NB4 (cell line): ENCODE measurements around the gene ANO1.

Experiments used
- DNase-seq: peaks from one replicate; pipeline ENCODE4 v3.0.0; 2010; ENCODE audit warnings: low read depth
- H3K4me3 ChIP-seq: one replicate; pipeline ENCODE4 v1.5.1; 2011; ENCODE audit warnings: mild to moderate bottlenecking, low read depth, low read length, moderate library complexity
- MAX ChIP-seq: IDR thresholded peaks from 2 replicates; pipeline ENCODE4 v1.6.1; 2011; ENCODE audit warnings: low read depth, low read length
- MYC ChIP-seq: IDR thresholded peaks from 2 replicates; pipeline ENCODE4 v1.6.1; 2011; ENCODE audit warnings: low read depth, low read length
- POLR2A ChIP-seq: IDR thresholded peaks from 2 replicates; pipeline ENCODE4 v1.6.1; 2011; ENCODE audit warnings: mild to moderate bottlenecking; ENCODE audit not compliant: insufficient read length; ENCODE audit errors: extremely low read depth
- TF ChIP-seq, protein P1 (sequence below): IDR thresholded peaks from one replicate; pipeline ENCODE4 v1.5.1; 2012; ENCODE audit warnings: low read depth, low read length

Gene ANO1

GRCh38 chr11:70124321-70125000, 46.3 kb downstream of the ANO1 start:
- no peak overlapping the region for H3K4me3 ChIP-seq
- TF ChIP-seq POLR2A, result no peak
- TF ChIP-seq, protein P1, sequence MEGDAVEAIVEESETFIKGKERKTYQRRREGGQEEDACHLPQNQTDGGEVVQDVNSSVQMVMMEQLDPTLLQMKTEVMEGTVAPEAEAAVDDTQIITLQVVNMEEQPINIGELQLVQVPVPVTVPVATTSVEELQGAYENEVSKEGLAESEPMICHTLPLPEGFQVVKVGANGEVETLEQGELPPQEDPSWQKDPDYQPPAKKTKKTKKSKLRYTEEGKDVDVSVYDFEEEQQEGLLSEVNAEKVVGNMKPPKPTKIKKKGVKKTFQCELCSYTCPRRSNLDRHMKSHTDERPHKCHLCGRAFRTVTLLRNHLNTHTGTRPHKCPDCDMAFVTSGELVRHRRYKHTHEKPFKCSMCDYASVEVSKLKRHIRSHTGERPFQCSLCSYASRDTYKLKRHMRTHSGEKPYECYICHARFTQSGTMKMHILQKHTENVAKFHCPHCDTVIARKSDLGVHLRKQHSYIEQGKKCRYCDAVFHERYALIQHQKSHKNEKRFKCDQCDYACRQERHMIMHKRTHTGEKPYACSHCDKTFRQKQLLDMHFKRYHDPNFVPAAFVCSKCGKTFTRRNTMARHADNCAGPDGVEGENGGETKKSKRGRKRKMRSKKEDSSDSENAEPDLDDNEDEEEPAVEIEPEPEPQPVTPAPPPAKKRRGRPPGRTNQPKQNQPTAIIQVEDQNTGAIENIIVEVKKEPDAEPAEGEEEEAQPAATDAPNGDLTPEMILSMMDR, result no peak
- TF ChIP-seq MAX, result no peak
- no peak for TF ChIP-seq MYC
- DNase-seq, result no peak

DNA sequence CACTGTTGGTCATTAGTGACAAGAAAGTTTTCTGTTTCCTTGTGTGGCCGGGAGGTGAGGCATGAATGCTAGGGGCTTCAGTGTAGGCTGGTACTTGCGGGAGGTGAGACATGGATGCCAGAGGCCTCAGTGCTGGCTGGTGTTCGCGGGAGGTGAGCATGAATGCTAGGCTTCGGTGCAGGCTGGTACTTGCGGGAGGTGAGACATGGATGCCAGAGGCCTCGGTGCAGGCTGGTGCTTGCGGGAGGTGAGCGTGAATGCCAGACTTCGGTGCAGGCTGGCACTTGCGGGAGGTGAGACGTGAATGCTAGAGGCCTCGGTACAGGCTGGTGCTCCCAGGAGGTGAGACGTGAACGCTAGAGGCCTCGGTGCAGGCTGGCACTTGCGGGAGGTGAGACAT, 48.4 kb downstream of the ANO1 start:
- no peak for DNase-seq
- H3K4me3 ChIP-seq, result no peak overlapping the region
- TF ChIP-seq POLR2A, result no peak
- no peak for TF ChIP-seq MYC
- TF ChIP-seq, protein P1, result no peak
- no peak for TF ChIP-seq MAX

GRCh38 chr11:70127653-70128434, 49.7 kb downstream of the ANO1 start:
- DNase-seq, result no peak
- no peak overlapping the region for H3K4me3 ChIP-seq
- TF ChIP-seq MAX (no peak), MYC (no peak), POLR2A (no peak)
- TF ChIP-seq, protein P1, result no peak

- TF ChIP-seq MAX (no peak), POLR2A (no peak), MYC (no peak)
- TF ChIP-seq, protein P1, result no peak
- H3K4me3 ChIP-seq, result no peak overlapping the region
- DNase-seq, result no peak
Observed at GRCh38 chr11:70128435-70128906, 50.4 kb downstream of the ANO1 start.

DNA sequence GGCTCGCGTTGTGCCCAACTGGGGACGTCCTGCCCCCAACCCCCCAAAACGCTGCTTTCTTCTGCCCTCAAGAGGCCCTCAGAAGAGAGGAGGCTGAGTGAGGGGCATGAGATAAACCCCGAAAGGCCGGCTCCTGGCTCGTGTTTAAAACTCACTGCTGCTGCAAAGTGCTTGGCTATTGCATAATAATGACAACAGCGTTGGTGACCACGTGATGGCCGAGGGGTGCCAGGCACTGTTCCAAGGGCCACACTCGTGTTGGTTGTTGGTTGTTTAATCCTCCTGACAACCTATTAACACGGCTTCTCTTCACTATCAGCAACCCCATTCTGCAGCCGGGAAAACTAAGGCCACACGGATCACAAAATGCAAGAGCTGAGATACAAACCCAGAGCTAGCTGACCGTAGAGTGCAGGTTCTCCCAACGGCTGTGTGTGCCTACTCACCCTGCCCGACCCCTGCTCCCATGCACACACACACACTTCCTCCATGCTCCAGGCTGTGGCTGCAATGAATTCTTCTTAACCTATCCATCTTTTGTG, 51.0 kb downstream of the ANO1 start:
- no peak for DNase-seq
- TF ChIP-seq, protein P1, result no peak
- TF ChIP-seq MAX, result peak; percentile 58
- no peak overlapping the region for H3K4me3 ChIP-seq
